Body of pancreas (tissue), 4 donors: ENCODE data around the gene NRN1L.

ENCODE experiments used
- POLR2A ChIP-seq, 3 donors: fragments of 450-650 bp; IDR thresholded peaks; one replicate each; pipeline ENCODE4 v1.6.1; 2016; ENCODE audit warnings: antibody characterized with exemption in 3 of 3, mild to moderate bottlenecking in 2 of 3
- TF ChIP-seq, protein P1 (sequence below), 7 experiments: fragments of 450-650 bp in 4 of 7; fragments of 200-600 bp in 3 of 7; sonication (generic) in 3 of 7; IDR thresholded peaks; one replicate each; pipeline ENCODE4 v1.5.1; 2016 to 2019; ENCODE audit warnings: antibody characterized with exemption in 7 of 7

DNA sequence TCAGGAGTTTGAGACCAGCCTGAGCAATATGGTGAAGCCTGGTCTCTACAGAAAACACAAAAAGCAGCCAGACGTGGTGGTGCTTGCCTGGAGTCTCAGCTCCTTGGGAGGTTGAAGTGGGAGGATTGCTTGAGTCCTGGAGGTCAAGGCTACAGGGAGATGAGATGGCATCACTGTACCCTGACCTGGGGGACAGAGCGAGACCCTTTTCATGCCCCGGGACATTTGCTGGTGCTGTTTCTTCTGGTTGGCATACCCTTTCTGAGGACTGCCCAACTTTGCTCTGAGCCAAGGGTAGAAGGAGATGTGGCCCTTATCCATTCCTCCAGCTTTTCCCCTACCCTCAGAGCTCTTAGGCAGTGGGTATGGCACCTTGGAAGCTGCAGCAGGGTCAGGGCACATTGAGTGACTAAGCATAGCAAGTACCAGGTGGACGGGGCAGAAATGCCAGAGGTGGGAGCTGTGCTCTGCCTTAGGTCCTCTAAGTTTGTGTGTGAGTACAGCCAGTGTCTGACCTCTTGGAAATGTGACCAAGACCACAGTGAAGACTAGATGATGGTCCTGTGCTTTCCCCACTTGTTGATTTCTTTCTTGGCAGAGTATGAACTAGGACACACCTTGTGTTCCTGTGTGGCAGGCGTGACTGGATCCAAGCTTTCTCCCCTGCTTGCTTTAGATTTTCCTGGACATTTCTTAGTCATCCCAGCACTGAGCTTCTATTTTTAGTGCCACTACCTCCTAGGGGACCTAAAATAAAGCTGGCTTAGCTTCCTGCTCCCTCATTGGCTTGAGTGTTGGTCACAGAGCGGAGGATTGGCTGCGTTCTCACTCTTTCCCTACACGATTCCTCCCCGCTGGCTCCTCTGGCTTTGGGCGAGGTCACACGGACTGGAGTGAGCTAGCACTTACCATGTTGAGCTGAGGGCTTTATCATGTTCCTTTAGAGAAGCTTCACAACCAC lies 21.8 kb upstream of the NRN1L start:
- TF ChIP-seq, protein P1, sequence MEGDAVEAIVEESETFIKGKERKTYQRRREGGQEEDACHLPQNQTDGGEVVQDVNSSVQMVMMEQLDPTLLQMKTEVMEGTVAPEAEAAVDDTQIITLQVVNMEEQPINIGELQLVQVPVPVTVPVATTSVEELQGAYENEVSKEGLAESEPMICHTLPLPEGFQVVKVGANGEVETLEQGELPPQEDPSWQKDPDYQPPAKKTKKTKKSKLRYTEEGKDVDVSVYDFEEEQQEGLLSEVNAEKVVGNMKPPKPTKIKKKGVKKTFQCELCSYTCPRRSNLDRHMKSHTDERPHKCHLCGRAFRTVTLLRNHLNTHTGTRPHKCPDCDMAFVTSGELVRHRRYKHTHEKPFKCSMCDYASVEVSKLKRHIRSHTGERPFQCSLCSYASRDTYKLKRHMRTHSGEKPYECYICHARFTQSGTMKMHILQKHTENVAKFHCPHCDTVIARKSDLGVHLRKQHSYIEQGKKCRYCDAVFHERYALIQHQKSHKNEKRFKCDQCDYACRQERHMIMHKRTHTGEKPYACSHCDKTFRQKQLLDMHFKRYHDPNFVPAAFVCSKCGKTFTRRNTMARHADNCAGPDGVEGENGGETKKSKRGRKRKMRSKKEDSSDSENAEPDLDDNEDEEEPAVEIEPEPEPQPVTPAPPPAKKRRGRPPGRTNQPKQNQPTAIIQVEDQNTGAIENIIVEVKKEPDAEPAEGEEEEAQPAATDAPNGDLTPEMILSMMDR (IDR thresholded peaks at IDR 0.05) = no peak
- TF ChIP-seq POLR2A (IDR thresholded peaks at IDR 0.05) = no peak
